ENCODE results near the gene CXCL8. TPM values are rescaled to one million over a fixed set of nuclear protein-coding genes. Genes with fewer than 3 reads are reported as not detected.
A peak's percentile ranks its signal among the peaks of the same experiment; 100 is the strongest.

The CXCL8 gene
- polyA plus RNA-seq (2011; rRNA removed) (57.2 and 87.7 TPM in 2 replicates), polyA plus RNA-seq (2017; fragmentation: RNase III; extraction: RNeasy Plus Mini Kit Qiagen cat#74134 plus additional on column Dnase treatment) (4.0 to 5.6 TPM (median 4.4 TPM) in 3 replicates), polyA minus RNA-seq (2011; rRNA and poly(A)+ RNA removed) (20.2 and 42.4 TPM in 2 replicates)
- polyA plus RNA-seq (2012; cell fraction: cytosol; rRNA removed): 7.3 and 9.1 TPM in 2 replicates
- 3.4 and 7.2 TPM in 2 replicates for polyA plus RNA-seq (2012; cell fraction: nucleus; rRNA removed)

- DNase-seq (ENCODE audit: low read depth in 1 of 2, low spot score in 1 of 2): peak; percentile 37 to 90
- H3K9me3 ChIP-seq: peaks cover 4% of the 10 kb centered on the region; the same call in 1 of the 3 replicates
- H3K4me3 ChIP-seq: peak within 1 kb of the TSS; percentile 47
- H3K4me2 ChIP-seq: peak within 1 kb of the TSS; percentile 87
- ChIA-PET POLR2A (interaction anchor here (0.6 to 1.9 kb wide), 8 partner anchors 10 to 370 kb away, joined by 3 to 11 read pairs (median 4); partner anchors contain the start of genes CXCL1 and CXCL5), CTCF (interaction anchor here (0.6 to 3.1 kb wide), 6 partner anchors 10 to 124 kb away, joined by 3 to 20 read pairs (median 3); no protein-coding TSS in a partner anchor)
- ATAC-seq: peak; percentile 97
- H3K4me1 ChIP-seq: peaks cover 27% of the 10 kb centered on the region
- 2% methylated on average over 7 of the region's 7 CpGs for WGBS (ENCODE audit: missing lambda C conversion rate)
- peak within 1 kb of the TSS; percentile 68 to 78 for H3K27ac ChIP-seq
- FAIRE-seq: no peak
- TF ChIP-seq SREBF2 (IDR thresholded peaks at IDR 0.05) (no peak), FOSL2 (IDR thresholded peaks at IDR 0.05) (0 out of 2 replicates have a peak, but pooled peaks have one; percentile 32), FOSL2 (CRISPR knock-in tag; IDR thresholded peaks at IDR 0.05) (peak; percentile 86), NFE2L2 (conservative IDR thresholded peaks at IDR 0.05; ENCODE audit: low read length) (peak; percentile 70), KDM1A (IDR thresholded peaks at IDR 0.05; ENCODE audit: low read depth) (no peak), HES2 (IDR thresholded peaks at IDR 0.05) (no peak; the same call in 1 of the 2 replicates), MYC (IDR thresholded peaks at IDR 0.05; ENCODE audit: borderline replicate concordance, low read length) (no peak), RARB (CRISPR knock-in tag; IDR thresholded peaks at IDR 0.05) (no peak), PHF8 (IDR thresholded peaks at IDR 0.05; ENCODE audit: borderline replicate concordance, low read depth) (no peak), CHD4 (IDR thresholded peaks at IDR 0.05; ENCODE audit: borderline replicate concordance) (no peak), EP300 (IDR thresholded peaks at IDR 0.05) (peak; percentile 61 to 75; a peak in 2 of 5 replicates), JUN (IDR thresholded peaks at IDR 0.05) (peak; percentile 76 to 77; a peak in 4 of 5 replicates), HOXB5 (CRISPR knock-in tag; IDR thresholded peaks at IDR 0.05) (no peak), RNF2 (IDR thresholded peaks at IDR 0.05; ENCODE audit: borderline replicate concordance, low read depth) (no peak), EHF (CRISPR knock-in tag; IDR thresholded peaks at IDR 0.05) (no peak), RFX5 (IDR thresholded peaks at IDR 0.05) (no peak), MAFK (IDR thresholded peaks at IDR 0.05; ENCODE audit: partially characterized antibody) (peak; percentile 70), KDM5A (IDR thresholded peaks at IDR 0.05) (no peak), CHD2 (IDR thresholded peaks at IDR 0.05; ENCODE audit: low read length, partially characterized antibody) (no peak), TP53 (CRISPR knock-in tag; IDR thresholded peaks at IDR 0.05) (no peak), CEBPB (IDR thresholded peaks at IDR 0.05) (peak; percentile 27 to 34; a peak in 2 of 4 replicates), ZC3H11A (IDR thresholded peaks at IDR 0.05) (no peak), BCL3 (IDR thresholded peaks at IDR 0.05) (peak; percentile 58; the same call in 1 of the 3 replicates), ZNF302 (CRISPR knock-in tag; IDR thresholded peaks at IDR 0.05) (no peak), HEYL (CRISPR knock-in tag; IDR thresholded peaks at IDR 0.05) (no peak), HDAC2 (IDR thresholded peaks at IDR 0.05) (no peak), EHMT2 (IDR thresholded peaks at IDR 0.05; ENCODE audit: low read depth) (no peak), HOXB13 (CRISPR knock-in tag; IDR thresholded peaks at IDR 0.05; ENCODE audit: low read depth) (no peak), PBX3 (IDR thresholded peaks at IDR 0.05) (no peak), ELK1 (IDR thresholded peaks at IDR 0.05; ENCODE audit: low read depth, low read length) (no peak), ESRRA (IDR thresholded peaks at IDR 0.05; ENCODE audit: borderline replicate concordance, low read length) (no peak), CTCF (IDR thresholded peaks at IDR 0.05) (no peak), MAX (IDR thresholded peaks at IDR 0.05) (no peak; the same call in 1 of the 2 replicates), CBX2 (IDR thresholded peaks at IDR 0.05; ENCODE audit: borderline replicate concordance, low read depth) (no peak), NPAS2 (CRISPR knock-in tag; IDR thresholded peaks at IDR 0.05; ENCODE audit: borderline replicate concordance) (no peak), SMC3 (IDR thresholded peaks at IDR 0.05) (peak; percentile 24; the same call in 1 of the 3 replicates), NR3C1 (IDR thresholded peaks at IDR 0.05) (no peak)
These were observed at the start of gene CXCL8 for GRCh38 chr4:73740353-73740778. Gene CXCL8 (plus strand): TSS chr4:73740569. CDS start chr4:73740659, 90 bp downstream.

Data from A549 (cell line).